22Rv1 (cell line): ENCODE results near the gene PCDHA9.
"Not testable (repeated sequence)": the region's sequence is repeated elsewhere in the genome, so short reads cannot be mapped to it uniquely, and the experiment has no call there.

ENCODE experiments used
- H3K27ac ChIP-seq: fragments of 450-650 bp; 2 replicates; pipeline ENCODE4 v1.5.1; 2017
- ZFX ChIP-seq: fragments of 450-650 bp; IDR thresholded peaks from 2 replicates; pipeline ENCODE4 v1.6.1; 2017; ENCODE audit warnings: antibody characterized with exemption, borderline replicate concordance
- TF ChIP-seq, protein P1 (sequence below): fragments of 450-650 bp; IDR thresholded peaks from 2 replicates; pipeline ENCODE4 v1.5.1; 2017; ENCODE audit warnings: mild to moderate bottlenecking

The PCDHA9 gene

DNA sequence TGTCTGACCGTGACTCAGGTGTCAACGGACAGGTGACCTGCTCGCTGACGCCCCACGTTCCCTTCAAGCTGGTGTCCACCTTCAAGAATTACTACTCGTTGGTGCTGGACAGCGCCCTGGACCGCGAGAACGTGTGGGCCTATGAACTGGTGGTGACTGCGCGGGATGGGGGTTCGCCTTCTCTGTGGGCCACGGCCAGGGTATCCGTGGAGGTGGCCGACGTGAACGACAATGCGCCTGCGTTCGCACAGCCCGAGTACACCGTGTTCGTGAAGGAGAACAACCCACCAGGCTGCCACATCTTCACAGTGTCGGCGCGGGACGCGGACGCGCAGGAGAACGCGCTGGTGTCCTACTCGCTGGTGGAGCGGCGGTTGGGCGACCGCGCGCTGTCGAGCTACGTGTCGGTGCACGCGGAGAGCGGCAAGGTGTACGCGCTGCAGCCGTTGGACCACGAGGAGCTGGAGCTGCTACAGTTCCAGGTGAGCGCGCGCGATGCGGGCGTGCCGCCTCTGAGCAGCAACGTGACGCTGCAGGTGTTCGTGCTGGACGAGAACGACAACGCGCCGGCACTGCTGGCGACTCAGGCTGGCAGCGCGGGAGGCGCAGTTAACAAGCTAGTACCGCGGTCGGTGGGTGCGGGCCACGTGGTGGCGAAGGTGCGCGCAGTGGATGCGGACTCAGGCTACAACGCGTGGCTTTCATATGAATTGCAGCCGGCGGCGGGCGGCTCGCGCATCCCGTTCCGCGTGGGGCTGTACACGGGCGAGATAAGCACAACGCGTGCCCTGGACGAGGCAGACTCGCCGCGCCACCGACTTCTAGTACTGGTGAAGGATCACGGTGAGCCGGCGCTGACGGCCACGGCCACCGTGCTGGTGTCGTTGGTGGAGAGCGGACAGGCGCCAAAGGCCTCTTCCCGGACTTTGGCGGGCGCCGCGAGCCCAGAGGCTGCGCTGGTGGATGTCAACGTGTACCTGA is 22.3 kb downstream of the PCDHA9 start:
- TF ChIP-seq, protein P1, sequence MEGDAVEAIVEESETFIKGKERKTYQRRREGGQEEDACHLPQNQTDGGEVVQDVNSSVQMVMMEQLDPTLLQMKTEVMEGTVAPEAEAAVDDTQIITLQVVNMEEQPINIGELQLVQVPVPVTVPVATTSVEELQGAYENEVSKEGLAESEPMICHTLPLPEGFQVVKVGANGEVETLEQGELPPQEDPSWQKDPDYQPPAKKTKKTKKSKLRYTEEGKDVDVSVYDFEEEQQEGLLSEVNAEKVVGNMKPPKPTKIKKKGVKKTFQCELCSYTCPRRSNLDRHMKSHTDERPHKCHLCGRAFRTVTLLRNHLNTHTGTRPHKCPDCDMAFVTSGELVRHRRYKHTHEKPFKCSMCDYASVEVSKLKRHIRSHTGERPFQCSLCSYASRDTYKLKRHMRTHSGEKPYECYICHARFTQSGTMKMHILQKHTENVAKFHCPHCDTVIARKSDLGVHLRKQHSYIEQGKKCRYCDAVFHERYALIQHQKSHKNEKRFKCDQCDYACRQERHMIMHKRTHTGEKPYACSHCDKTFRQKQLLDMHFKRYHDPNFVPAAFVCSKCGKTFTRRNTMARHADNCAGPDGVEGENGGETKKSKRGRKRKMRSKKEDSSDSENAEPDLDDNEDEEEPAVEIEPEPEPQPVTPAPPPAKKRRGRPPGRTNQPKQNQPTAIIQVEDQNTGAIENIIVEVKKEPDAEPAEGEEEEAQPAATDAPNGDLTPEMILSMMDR: no peak
- no peak for TF ChIP-seq ZFX
- no peak overlapping the region for H3K27ac ChIP-seq

DNA sequence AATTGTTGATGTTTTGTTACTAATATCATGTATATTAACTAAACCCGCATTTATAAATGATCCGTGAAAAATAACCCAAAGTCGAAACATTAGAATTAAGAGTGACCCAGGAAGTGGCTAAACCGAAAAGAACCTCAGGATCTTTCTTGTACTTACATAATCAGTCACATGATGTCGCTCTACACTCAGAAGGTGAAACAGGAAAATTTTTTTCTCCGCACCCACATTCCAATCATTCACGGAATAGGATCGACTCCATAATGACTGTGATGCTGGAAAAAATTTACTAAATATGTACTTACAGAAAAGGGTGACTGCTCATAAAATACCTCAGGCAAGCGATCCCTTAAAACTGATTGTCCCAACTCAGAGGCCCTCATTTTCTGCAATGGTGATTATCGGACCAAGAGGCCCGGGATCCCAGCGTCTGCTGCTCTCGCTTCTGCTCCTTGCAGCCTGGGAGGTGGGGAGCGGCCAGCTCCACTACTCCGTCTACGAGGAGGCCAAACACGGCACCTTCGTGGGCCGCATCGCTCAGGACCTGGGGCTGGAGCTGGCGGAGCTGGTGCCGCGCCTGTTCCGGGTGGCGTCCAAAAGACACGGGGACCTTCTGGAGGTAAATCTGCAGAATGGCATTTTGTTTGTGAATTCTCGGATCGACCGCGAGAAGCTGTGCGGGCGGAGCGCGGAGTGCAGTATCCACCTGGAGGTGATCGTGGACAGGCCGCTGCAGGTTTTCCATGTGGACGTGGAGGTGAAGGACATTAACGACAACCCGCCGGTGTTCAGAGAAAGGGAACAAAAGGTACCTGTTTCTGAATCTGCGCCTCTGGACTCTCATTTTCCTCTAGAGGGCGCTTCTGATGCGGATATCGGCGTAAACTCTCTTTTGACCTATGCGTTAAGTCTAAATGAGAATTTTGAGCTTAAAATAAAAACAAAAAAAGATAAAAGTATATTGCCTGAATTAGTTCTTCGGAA is 27.2 kb downstream of the PCDHA9 start, which contains the start of gene PCDHA12:
Gene PCDHA12 (plus strand): TSS at position 224 of the 981 bp plus-strand sequence. CDS start 165 bp downstream, at position 389.
- H3K27ac ChIP-seq: no peak within 1 kb of the TSS
- TF ChIP-seq, protein P1: peak; percentile 37
- TF ChIP-seq ZFX: no peak

DNA sequence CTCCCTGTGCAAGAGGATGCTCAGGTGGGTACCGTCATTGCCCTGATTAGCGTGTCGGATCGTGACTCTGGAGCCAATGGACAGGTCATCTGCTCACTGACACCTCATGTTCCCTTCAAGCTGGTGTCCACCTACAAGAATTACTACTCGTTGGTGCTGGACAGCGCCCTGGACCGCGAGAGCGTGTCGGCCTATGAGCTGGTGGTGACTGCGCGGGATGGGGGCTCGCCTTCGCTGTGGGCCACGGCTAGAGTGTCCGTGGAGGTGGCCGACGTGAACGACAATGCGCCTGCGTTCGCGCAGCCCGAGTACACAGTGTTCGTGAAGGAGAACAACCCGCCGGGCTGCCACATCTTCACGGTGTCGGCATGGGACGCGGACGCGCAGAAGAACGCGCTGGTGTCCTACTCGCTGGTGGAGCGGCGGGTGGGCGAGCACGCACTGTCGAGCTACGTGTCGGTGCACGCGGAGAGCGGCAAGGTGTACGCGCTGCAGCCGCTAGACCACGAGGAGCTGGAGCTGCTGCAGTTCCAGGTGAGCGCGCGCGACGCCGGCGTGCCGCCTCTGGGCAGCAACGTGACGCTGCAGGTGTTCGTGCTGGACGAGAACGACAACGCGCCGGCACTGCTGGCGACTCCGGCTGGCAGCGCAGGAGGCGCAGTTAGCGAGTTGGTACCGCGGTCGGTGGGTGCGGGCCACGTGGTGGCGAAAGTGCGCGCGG is 28.5 kb downstream of the PCDHA9 start:
- not testable (repeated sequence) for H3K27ac ChIP-seq

DNA sequence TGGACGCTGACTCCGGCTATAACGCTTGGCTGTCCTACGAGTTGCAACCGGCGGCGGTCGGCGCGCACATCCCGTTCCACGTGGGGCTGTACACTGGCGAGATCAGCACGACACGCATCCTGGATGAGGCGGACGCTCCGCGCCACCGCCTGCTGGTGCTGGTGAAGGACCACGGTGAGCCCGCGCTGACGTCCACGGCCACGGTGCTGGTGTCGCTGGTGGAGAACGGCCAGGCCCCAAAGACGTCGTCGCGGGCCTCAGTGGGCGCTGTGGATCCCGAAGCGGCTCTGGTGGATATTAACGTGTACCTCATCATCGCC is 29.0 kb downstream of the PCDHA9 start:
- no peak overlapping the region for H3K27ac ChIP-seq
- TF ChIP-seq ZFX: no peak
- TF ChIP-seq, protein P1: no peak

DNA sequence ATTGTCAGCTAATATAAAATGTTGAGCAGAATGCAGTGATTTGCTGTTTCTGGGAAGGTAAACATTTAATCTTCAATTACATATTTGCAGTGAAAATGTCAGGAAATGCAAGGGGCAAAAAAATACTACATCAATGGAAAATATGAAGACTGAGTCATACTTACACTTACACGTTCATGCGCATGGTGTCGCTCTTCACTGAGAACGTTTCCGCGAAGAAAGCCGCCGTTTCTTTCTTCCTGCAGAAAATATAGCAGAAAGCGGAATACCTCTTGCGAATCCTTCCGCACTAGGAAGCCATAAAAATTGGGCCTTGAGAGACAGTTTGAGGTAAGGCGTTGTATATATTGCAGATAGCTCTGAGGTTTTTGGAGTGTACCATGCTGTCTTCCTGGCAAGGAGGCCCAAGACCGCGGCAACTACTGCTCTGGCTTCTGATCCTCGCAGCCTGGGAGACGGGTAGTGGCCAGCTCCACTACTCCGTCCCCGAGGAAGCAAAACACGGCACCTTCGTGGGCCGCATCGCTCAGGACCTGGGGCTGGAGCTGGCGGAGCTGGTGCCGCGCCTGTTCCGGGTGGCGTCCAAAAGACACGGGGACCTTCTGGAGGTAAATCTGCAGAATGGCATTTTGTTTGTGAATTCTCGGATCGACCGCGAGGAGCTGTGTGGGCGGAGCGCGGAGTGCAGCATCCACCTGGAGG is 33.9 kb downstream of the PCDHA9 start, which contains the start of gene PCDHA13:
Gene PCDHA13 (plus strand): TSS at position 236 of the 702 bp plus-strand sequence. CDS start 145 bp downstream, at position 381.
- TF ChIP-seq, protein P1: peak; percentile 70
- TF ChIP-seq ZFX: no peak
- H3K27ac ChIP-seq: peak within 1 kb of the TSS; percentile 88

DNA sequence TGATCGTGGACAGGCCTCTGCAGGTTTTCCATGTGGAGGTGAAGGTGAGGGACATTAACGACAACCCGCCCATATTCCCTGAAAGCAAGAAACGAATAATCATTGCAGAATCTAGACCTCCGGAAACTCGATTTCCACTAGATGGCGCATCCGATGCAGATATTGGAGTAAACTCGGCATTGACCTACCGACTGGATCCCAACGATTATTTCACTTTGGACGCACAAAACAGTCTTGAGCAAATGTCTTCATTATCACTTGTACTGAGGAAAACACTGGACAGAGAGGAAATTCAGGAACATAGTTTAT is 34.4 kb downstream of the PCDHA9 start:
- H3K27ac ChIP-seq: peak overlapping the region; percentile 88
- TF ChIP-seq, protein P1: peak; percentile 63
- no peak for TF ChIP-seq ZFX

DNA sequence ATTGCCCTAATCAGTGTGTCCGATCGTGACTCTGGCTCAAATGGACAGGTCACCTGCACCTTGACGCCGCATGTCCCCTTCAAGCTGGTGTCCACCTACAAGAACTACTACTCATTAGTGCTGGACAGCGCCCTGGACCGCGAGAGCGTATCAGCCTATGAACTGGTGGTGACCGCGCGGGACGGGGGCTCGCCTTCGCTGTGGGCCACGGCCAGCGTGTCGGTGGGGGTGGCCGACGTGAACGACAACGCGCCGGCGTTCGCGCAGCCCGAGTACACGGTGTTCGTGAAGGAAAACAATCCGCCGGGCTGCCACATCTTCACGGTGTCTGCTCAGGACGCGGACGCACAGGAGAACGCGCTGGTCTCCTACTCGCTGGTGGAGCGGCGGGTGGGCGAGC is 35.2 kb downstream of the PCDHA9 start:
- TF ChIP-seq, protein P1: no peak
- TF ChIP-seq ZFX: no peak
- H3K27ac ChIP-seq: no peak overlapping the region
